ENCODE results near the gene AGMO.

DNA sequence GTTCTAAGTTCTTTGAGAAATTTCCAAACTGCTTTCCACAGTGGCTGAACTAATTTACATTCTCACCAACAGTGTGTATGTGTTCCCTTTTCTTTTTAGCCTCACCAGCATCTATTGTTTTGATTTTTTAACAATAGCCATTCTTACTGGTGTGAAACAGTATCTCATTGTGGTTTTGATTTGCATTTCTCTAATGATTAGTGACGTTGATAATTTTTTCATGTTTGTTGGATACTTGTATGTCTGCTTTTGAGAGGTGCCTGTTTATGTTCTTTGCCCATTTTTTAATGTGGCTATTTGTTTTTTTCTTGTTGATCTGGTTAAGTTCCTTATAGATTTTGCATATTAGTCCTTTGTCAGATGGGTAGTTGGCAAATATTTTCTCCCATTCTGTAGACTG lies 191.4 kb downstream of the AGMO start:
- TF ChIP-seq POLR2AphosphoS5 (IDR thresholded peaks at IDR 0.05; ENCODE audit: low read depth, low read length) (no peak), TCF7L2 (IDR thresholded peaks at IDR 0.05; ENCODE audit: low read depth, low read length) (no peak)
- TF ChIP-seq, protein P1, sequence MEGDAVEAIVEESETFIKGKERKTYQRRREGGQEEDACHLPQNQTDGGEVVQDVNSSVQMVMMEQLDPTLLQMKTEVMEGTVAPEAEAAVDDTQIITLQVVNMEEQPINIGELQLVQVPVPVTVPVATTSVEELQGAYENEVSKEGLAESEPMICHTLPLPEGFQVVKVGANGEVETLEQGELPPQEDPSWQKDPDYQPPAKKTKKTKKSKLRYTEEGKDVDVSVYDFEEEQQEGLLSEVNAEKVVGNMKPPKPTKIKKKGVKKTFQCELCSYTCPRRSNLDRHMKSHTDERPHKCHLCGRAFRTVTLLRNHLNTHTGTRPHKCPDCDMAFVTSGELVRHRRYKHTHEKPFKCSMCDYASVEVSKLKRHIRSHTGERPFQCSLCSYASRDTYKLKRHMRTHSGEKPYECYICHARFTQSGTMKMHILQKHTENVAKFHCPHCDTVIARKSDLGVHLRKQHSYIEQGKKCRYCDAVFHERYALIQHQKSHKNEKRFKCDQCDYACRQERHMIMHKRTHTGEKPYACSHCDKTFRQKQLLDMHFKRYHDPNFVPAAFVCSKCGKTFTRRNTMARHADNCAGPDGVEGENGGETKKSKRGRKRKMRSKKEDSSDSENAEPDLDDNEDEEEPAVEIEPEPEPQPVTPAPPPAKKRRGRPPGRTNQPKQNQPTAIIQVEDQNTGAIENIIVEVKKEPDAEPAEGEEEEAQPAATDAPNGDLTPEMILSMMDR (IDR thresholded peaks at IDR 0.05), result no peak
- TF ChIP-seq, protein P2, sequence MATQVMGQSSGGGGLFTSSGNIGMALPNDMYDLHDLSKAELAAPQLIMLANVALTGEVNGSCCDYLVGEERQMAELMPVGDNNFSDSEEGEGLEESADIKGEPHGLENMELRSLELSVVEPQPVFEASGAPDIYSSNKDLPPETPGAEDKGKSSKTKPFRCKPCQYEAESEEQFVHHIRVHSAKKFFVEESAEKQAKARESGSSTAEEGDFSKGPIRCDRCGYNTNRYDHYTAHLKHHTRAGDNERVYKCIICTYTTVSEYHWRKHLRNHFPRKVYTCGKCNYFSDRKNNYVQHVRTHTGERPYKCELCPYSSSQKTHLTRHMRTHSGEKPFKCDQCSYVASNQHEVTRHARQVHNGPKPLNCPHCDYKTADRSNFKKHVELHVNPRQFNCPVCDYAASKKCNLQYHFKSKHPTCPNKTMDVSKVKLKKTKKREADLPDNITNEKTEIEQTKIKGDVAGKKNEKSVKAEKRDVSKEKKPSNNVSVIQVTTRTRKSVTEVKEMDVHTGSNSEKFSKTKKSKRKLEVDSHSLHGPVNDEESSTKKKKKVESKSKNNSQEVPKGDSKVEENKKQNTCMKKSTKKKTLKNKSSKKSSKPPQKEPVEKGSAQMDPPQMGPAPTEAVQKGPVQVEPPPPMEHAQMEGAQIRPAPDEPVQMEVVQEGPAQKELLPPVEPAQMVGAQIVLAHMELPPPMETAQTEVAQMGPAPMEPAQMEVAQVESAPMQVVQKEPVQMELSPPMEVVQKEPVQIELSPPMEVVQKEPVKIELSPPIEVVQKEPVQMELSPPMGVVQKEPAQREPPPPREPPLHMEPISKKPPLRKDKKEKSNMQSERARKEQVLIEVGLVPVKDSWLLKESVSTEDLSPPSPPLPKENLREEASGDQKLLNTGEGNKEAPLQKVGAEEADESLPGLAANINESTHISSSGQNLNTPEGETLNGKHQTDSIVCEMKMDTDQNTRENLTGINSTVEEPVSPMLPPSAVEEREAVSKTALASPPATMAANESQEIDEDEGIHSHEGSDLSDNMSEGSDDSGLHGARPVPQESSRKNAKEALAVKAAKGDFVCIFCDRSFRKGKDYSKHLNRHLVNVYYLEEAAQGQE (IDR thresholded peaks at IDR 0.05; ENCODE audit: insufficient read depth in 1 of 2, low read depth in 2 of 2, low read length in 1 of 2), result no peak

Data from Panc1 (cell line).